ENCODE data around the gene TAC4.

The TAC4 gene, protein sequence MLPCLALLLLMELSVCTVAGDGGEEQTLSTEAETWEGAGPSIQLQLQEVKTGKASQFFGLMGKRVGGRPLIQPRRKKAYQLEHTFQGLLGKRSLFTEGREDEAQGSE
- long read RNA-seq, partial matches to known transcripts: 0 of 1 reads
- long read RNA-seq, other reads (novel, unspliced or antisense): 1 of 1 reads

DNA sequence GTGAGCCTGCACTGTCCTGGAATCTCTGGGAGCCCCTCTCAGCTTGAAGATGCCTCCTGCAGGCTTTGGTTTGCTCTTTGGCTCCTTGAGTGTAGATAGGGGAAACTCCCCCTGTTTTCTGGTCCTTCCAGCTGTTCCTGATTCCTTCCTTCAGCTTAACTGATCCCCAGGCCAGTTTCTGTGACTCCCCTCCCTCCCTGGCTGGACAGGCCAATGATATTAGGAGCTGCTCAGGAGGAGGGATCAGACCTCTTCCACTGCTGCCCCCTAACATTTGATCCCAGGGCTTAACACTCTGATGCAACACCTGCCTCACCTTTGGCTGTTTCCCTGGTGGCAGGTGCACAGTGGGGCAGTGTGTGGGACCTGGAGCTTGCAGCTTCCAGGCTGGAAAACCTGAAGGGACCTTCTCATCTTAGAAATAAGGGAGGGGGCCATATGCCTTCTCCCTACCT lies at the start of gene TAC4:
TSS of gene TAC4 (minus strand) at position 51 of the 455 bp plus-strand sequence. CDS start 52 bp downstream, outside the sequence.
- Histone ChIP-seq H3K27me3 (ENCODE audit: insufficient read depth, poor library complexity, severe bottlenecking) (no peaks in the 10 kb centered on the region), H3K27ac (replicated peaks) (no peak within 1 kb of the TSS), H3K4me3 (replicated peaks; ENCODE audit: insufficient read depth, low read length) (no peak within 1 kb of the TSS)
- no peak for DNase-seq (ENCODE audit: low read depth in 1 of 2, low spot score in 1 of 2)
- TF ChIP-seq, protein P1, sequence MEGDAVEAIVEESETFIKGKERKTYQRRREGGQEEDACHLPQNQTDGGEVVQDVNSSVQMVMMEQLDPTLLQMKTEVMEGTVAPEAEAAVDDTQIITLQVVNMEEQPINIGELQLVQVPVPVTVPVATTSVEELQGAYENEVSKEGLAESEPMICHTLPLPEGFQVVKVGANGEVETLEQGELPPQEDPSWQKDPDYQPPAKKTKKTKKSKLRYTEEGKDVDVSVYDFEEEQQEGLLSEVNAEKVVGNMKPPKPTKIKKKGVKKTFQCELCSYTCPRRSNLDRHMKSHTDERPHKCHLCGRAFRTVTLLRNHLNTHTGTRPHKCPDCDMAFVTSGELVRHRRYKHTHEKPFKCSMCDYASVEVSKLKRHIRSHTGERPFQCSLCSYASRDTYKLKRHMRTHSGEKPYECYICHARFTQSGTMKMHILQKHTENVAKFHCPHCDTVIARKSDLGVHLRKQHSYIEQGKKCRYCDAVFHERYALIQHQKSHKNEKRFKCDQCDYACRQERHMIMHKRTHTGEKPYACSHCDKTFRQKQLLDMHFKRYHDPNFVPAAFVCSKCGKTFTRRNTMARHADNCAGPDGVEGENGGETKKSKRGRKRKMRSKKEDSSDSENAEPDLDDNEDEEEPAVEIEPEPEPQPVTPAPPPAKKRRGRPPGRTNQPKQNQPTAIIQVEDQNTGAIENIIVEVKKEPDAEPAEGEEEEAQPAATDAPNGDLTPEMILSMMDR (IDR thresholded peaks at IDR 0.05; ENCODE audit: insufficient read depth, low read length): no peak
- no peak for TF ChIP-seq GABPA (IDR thresholded peaks at IDR 0.05; ENCODE audit: low read depth)
- TF ChIP-seq SPI1 (IDR thresholded peaks at IDR 0.05; ENCODE audit: borderline replicate concordance, low read depth): no peak

DNA sequence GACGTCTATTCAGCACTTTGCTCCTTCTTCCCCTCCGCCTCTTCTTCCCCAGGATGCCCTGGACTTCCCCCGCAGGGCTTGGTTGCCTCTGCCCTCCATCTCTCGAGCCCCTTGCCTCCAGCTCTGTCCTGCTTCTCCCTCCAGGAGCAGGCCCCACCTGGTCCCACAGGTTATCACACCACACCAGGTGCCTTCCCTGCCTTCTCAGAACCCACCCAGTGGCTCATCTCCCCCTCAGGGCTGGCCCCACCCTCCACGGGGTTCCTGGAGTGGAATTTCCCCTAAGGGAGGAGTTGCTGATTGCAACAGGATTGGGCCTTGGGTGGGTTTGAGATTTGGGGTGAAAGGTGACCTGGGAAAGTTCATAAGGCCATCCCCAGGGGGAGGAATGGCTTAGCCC lies 49.0 kb upstream of the TAC4 start:
- no peak overlapping the region for H3K27ac ChIP-seq (replicated peaks)
- DNase-seq (ENCODE audit: low read depth in 1 of 2, low spot score in 1 of 2): no peak
- TF ChIP-seq GABPA (IDR thresholded peaks at IDR 0.05; ENCODE audit: low read depth) (no peak), SPI1 (IDR thresholded peaks at IDR 0.05; ENCODE audit: borderline replicate concordance, low read depth) (no peak), POLR2AphosphoS5 (IDR thresholded peaks at IDR 0.05; ENCODE audit: low read depth) (no peak)
- TF ChIP-seq, protein P2, sequence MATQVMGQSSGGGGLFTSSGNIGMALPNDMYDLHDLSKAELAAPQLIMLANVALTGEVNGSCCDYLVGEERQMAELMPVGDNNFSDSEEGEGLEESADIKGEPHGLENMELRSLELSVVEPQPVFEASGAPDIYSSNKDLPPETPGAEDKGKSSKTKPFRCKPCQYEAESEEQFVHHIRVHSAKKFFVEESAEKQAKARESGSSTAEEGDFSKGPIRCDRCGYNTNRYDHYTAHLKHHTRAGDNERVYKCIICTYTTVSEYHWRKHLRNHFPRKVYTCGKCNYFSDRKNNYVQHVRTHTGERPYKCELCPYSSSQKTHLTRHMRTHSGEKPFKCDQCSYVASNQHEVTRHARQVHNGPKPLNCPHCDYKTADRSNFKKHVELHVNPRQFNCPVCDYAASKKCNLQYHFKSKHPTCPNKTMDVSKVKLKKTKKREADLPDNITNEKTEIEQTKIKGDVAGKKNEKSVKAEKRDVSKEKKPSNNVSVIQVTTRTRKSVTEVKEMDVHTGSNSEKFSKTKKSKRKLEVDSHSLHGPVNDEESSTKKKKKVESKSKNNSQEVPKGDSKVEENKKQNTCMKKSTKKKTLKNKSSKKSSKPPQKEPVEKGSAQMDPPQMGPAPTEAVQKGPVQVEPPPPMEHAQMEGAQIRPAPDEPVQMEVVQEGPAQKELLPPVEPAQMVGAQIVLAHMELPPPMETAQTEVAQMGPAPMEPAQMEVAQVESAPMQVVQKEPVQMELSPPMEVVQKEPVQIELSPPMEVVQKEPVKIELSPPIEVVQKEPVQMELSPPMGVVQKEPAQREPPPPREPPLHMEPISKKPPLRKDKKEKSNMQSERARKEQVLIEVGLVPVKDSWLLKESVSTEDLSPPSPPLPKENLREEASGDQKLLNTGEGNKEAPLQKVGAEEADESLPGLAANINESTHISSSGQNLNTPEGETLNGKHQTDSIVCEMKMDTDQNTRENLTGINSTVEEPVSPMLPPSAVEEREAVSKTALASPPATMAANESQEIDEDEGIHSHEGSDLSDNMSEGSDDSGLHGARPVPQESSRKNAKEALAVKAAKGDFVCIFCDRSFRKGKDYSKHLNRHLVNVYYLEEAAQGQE (IDR thresholded peaks at IDR 0.05; ENCODE audit: insufficient replicate concordance, low read depth): no peak
- TF ChIP-seq, protein P1 (IDR thresholded peaks at IDR 0.05; ENCODE audit: insufficient read depth, low read length): no peak
- H3K4me3 ChIP-seq (replicated peaks; ENCODE audit: insufficient read depth, low read length): no peak overlapping the region
- H3K27me3 ChIP-seq (ENCODE audit: insufficient read depth, poor library complexity, severe bottlenecking): peaks cover 37% of the 10 kb centered on the region

DNA sequence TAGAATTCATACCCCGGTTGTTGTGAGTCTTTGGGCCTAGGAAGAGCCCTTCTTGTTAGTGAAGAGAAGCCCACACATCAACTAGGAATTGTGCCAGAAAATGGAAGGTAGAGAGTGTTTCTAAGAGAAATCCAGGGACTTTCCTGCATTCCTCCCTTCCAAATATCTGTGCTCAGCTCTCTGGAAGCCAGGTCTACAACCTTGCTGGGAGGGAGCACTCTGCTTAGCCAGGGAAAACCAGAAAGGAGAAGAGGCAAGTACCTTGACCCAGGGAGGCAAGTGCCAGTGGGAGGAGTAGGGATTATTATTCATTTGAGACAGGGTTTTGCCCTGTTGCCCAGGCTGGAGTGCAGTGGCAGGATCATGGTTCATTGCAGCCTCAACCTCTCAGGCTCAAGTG lies 48.4 kb upstream of the TAC4 start:
- H3K4me3 ChIP-seq (replicated peaks; ENCODE audit: insufficient read depth, low read length): no peak overlapping the region
- peaks cover 37% of the 10 kb centered on the region for H3K27me3 ChIP-seq (ENCODE audit: insufficient read depth, poor library complexity, severe bottlenecking)
- DNase-seq (ENCODE audit: low read depth in 1 of 2, low spot score in 1 of 2): no peak
- TF ChIP-seq GABPA (IDR thresholded peaks at IDR 0.05; ENCODE audit: low read depth) (no peak), POLR2AphosphoS5 (IDR thresholded peaks at IDR 0.05; ENCODE audit: low read depth) (no peak), SPI1 (IDR thresholded peaks at IDR 0.05; ENCODE audit: borderline replicate concordance, low read depth) (no peak)
- TF ChIP-seq, protein P2 (IDR thresholded peaks at IDR 0.05; ENCODE audit: insufficient replicate concordance, low read depth): no peak
- TF ChIP-seq, protein P1 (IDR thresholded peaks at IDR 0.05; ENCODE audit: insufficient read depth, low read length): no peak
- no peak overlapping the region for H3K27ac ChIP-seq (replicated peaks)

DNA sequence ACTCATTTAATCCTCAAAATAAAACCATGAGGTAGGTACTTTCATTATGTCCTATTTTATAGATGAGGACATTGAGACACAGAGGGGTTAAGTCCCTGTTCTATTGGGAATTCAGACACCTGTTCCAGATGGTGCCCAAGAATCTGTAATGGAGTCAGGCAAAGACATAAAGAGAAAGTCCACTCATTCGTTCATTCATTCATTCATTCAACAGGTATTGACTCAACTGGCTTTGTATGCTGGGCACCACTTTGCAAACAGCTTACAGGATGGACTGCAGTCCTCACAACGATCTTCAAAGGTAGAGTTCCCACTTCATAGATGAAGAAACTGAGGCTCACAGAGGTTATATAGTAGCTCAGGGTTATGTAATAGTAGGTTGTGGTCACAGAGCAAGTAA lies 47.9 kb upstream of the TAC4 start:
- Histone ChIP-seq H3K4me3 (replicated peaks; ENCODE audit: insufficient read depth, low read length) (no peak overlapping the region), H3K27ac (replicated peaks) (no peak overlapping the region), H3K27me3 (ENCODE audit: insufficient read depth, poor library complexity, severe bottlenecking) (peaks cover 37% of the 10 kb centered on the region)
- TF ChIP-seq SPI1 (IDR thresholded peaks at IDR 0.05; ENCODE audit: borderline replicate concordance, low read depth): no peak
- TF ChIP-seq, protein P2 (IDR thresholded peaks at IDR 0.05; ENCODE audit: insufficient replicate concordance, low read depth): no peak
- TF ChIP-seq, protein P1 (IDR thresholded peaks at IDR 0.05; ENCODE audit: insufficient read depth, low read length): no peak
- no peak for TF ChIP-seq POLR2AphosphoS5 (IDR thresholded peaks at IDR 0.05; ENCODE audit: low read depth)
- TF ChIP-seq GABPA (IDR thresholded peaks at IDR 0.05; ENCODE audit: low read depth): no peak
- no peak for DNase-seq (ENCODE audit: low read depth in 1 of 2, low spot score in 1 of 2)

Data from HL-60 (cell line).